Left lung (tissue), 10 donors: ENCODE data around the gene SNX17. TPM values are rescaled to one million over a fixed set of nuclear protein-coding genes. Genes with fewer than 3 reads are reported as not detected.
A peak's percentile ranks its signal among the peaks of the same experiment; 100 is the strongest.

Experiments
- ATAC-seq: fragments of 200-7000 bp; cut with Tn5 transposase; one replicate; pipeline ENCODE4 v1.9.1; 2020; ENCODE audit warnings: moderate library complexity
- DNase-seq, 4 donors: peaks; one replicate each; pipeline ENCODE4 v3.0.0-alpha.2; 2013 to 2020
- H3K27ac ChIP-seq, 2 donors: fragments of 200-600 bp; sonication (generic) in 1 of 2; one replicate each; pipeline versions ENCODE4 v1.5.0 to v1.8.0; 2020 to 2021
- H3K27me3 ChIP-seq, 2 donors: fragments of 200-600 bp; sonication (generic) in 1 of 2; one replicate each; pipeline versions ENCODE4 v1.5.0 to v1.8.0; 2020 to 2021
- H3K36me3 ChIP-seq, 2 donors: fragments of 200-600 bp; sonication (generic) in 1 of 2; one replicate each; pipeline versions ENCODE4 v1.5.0 to v1.8.0; 2020 to 2021
- H3K4me1 ChIP-seq, 2 donors: fragments of 200-600 bp; one replicate each; pipeline ENCODE4 v1.8.0; 2021
- H3K4me3 ChIP-seq, 2 donors: fragments of 200-600 bp; sonication (generic) in 1 of 2; one replicate each; pipeline versions ENCODE4 v1.5.0 to v1.8.0; 2020 to 2021; ENCODE audit warnings: mild to moderate bottlenecking in 1 of 2
- H3K9me3 ChIP-seq, 2 donors: fragments of 200-600 bp; sonication (generic) in 1 of 2; one replicate each; pipeline versions ENCODE4 v1.5.0 to v1.8.0; 2020 to 2021
- intact Hi-C, 2 donors: fragments of 100-400 bp; cut with DNase I; formaldehyde crosslinking; loops; one replicate each; pipeline versions ENCODE4 v1.11.2 to v1.14.2; 2022
- polyA plus RNA-seq, 6 donors: library from polyadenylated mRNA; unstranded; fragments of 120-200 nt; gene quantifications; one replicate each; pipeline ENCODE4 v1.2.1, GENCODE V29; 2013; ENCODE audit not compliant: insufficient read length in 6 of 6
- total RNA-seq, 2 donors: library from RNA; stranded (reverse); fragmentation: NEBNext Ultra II Directional; extraction: Animal tissue kit (Norgen Biotek cat#: 25700); gene quantifications; one replicate each; pipeline ENCODE4 v1.2.1, GENCODE V29; 2021
- TF ChIP-seq, protein P1 (sequence below), 2 donors: fragments of 200-600 bp; sonication (generic) in 1 of 2; IDR thresholded peaks; one replicate each; pipeline versions ENCODE4 v1.5.0 to v1.8.0; 2021; ENCODE audit warnings: antibody characterized with exemption in 2 of 2
- donor health status: DM: no; HTN: yes; CAD: no.
- donor health status: DM: no; HTN: no; CAD: no.

The SNX17 gene
- total and polyA plus RNA-seq, 8 donors = 91.0 to 121 (median 102) TPM

GRCh38 chr2:27378809-27379290 is 8.4 kb downstream of the SNX17 start:
- peaks cover 0 to 78% of the 10 kb centered on the region in 2 donors for H3K36me3 ChIP-seq
- H3K27ac ChIP-seq = no peak overlapping the region
- intact Hi-C loops = no loop called here
- H3K27me3 ChIP-seq = no peaks in the 10 kb centered on the region
- ATAC-seq (no peak), DNase-seq (no peak)
- peaks cover 7 to 28% of the 10 kb centered on the region in 2 donors for H3K4me1 ChIP-seq
- H3K9me3 ChIP-seq = no peaks in the 10 kb centered on the region
- H3K4me3 ChIP-seq = peak overlapping the region in 1 of 2 donors; percentile 74
- TF ChIP-seq, protein P1, sequence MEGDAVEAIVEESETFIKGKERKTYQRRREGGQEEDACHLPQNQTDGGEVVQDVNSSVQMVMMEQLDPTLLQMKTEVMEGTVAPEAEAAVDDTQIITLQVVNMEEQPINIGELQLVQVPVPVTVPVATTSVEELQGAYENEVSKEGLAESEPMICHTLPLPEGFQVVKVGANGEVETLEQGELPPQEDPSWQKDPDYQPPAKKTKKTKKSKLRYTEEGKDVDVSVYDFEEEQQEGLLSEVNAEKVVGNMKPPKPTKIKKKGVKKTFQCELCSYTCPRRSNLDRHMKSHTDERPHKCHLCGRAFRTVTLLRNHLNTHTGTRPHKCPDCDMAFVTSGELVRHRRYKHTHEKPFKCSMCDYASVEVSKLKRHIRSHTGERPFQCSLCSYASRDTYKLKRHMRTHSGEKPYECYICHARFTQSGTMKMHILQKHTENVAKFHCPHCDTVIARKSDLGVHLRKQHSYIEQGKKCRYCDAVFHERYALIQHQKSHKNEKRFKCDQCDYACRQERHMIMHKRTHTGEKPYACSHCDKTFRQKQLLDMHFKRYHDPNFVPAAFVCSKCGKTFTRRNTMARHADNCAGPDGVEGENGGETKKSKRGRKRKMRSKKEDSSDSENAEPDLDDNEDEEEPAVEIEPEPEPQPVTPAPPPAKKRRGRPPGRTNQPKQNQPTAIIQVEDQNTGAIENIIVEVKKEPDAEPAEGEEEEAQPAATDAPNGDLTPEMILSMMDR (IDR thresholded peaks at IDR 0.05) = no peak

DNA sequence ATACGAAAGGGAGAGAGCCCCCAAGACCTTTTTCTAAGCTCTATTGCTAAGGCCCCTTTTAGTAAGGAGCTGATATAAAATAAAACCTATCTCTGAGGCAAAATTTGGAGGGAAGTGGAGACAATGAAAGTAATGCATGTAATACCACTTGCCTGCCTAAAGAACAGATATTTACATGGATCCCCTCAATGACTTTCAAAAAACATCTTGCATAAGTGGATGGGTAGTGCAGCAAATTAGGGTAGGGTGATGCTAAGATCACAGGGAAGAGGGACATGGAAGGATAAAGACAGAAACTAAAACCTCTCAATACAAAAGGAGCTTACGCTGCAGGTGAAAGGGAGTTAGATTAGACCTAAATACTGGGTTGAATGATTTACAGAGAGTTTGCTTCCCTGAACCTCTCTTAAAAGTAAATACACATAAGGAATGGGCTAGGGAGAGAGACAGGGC is 9.0 kb downstream of the SNX17 start:
- H3K27me3 ChIP-seq = no peaks in the 10 kb centered on the region
- ATAC-seq = no peak
- H3K4me1 ChIP-seq = peaks cover 7 to 28% of the 10 kb centered on the region in 2 donors
- peak overlapping the region; percentile 53 to 74 for H3K4me3 ChIP-seq
- peak overlapping the region; percentile 87 to 89 for H3K27ac ChIP-seq
- TF ChIP-seq, protein P1 (IDR thresholded peaks at IDR 0.05) = no peak
- DNase-seq = no peak
- intact Hi-C loops = no loop called here
- H3K36me3 ChIP-seq = peaks cover 2 to 78% of the 10 kb centered on the region in 2 donors
- H3K9me3 ChIP-seq = no peaks in the 10 kb centered on the region

- intact Hi-C loops = no loop called here
- peaks cover 3 to 78% of the 10 kb centered on the region in 2 donors for H3K36me3 ChIP-seq
- ATAC-seq = peak; percentile 41
- no peaks in the 10 kb centered on the region for H3K9me3 ChIP-seq
- peak overlapping the region; percentile 53 to 74 for H3K4me3 ChIP-seq
- peaks cover 7 to 28% of the 10 kb centered on the region in 2 donors for H3K4me1 ChIP-seq
- DNase-seq = peak in 2 of 4 donors; percentile 24 to 81
- H3K27ac ChIP-seq = peak overlapping the region; percentile 87 to 89
- TF ChIP-seq, protein P1 (IDR thresholded peaks at IDR 0.05) = no peak
- no peaks in the 10 kb centered on the region for H3K27me3 ChIP-seq
Measured at GRCh38 chr2:27379836-27380625, 9.6 kb downstream of the SNX17 start.

DNA sequence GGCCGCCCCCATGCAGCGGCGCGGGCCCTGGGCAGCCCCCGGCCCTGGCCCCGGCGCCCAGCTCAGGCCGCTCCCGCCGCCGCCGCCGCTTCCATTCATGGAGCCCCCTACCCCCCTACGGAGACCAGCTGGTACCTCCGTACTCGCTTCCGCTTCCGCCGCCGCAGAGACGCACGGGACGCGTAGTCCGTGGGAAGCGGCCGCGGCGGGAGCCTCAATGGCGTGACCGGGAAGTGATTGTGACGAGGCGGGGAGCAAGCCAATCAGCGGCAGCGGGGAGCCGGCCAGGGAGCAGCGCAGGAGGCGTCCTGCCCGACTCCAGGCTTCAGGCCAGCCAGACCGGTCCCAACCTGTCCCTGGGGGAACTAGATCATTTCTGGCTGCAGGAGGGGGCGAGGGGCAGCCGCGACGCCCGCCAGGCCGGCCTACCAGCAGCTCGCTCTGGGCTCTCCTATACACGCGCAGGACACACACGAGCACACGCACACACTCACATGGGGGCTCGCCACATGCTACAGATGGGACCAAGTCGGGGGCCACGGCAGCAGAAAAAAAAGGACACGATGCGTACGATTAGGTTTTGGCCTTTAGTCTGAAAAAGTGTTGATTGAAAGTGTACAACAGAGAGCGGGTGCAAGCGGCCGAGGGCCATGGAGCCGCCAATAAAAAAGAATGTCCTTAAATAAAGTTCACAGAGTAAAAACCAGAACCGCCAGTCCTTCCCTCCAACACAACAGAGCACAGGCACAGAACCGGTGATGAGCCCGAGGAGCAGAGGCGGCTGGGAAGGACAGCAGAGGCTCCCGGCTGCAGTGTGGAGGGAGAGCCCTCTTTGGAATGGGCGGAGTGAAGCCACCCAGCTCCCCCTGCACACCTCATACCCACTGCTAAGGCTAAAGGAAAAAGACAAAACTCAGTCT is 10.5 kb downstream of the SNX17 start, which contains the start of gene ZNF513:
Gene ZNF513 (minus strand): TSS at position 109 of the 920 bp plus-strand sequence. CDS start 208 bp downstream, outside the sequence.
- H3K27ac ChIP-seq = peak within 1 kb of the TSS; percentile 87 to 89
- no peaks in the 10 kb centered on the region for H3K27me3 ChIP-seq
- intact Hi-C loops = no loop called here
- no peaks in the 10 kb centered on the region for H3K9me3 ChIP-seq
- peaks cover 3 to 78% of the 10 kb centered on the region in 2 donors for H3K36me3 ChIP-seq
- peak within 1 kb of the TSS; percentile 53 to 74 for H3K4me3 ChIP-seq
- peak; percentile 93 for ATAC-seq
- DNase-seq = peak; percentile 92 to 99 (median 97)
- TF ChIP-seq, protein P1 (IDR thresholded peaks at IDR 0.05) = no peak
- H3K4me1 ChIP-seq = peaks cover 7 to 28% of the 10 kb centered on the region in 2 donors
